Muscle layer of duodenum (tissue), 2 donors: Measurements from ENCODE around the gene PNKP.

Experiments
- H3K27ac ChIP-seq: one replicate; pipeline ENCODE4 v1.7.0; 2013; ENCODE audit warnings: mild to moderate bottlenecking, low read length
- H3K27me3 ChIP-seq: one replicate; pipeline ENCODE4 v1.7.0; 2013; ENCODE audit warnings: low read depth, mild to moderate bottlenecking, control low read depth, low read length
- H3K36me3 ChIP-seq, 2 donors: one replicate each; pipeline ENCODE4 v1.7.0; 2013; ENCODE audit warnings: low read length in 2 of 2, control low read depth in 1 of 2, mild to moderate bottlenecking in 1 of 2; ENCODE audit not compliant: insufficient read depth in 2 of 2, control insufficient read depth in 1 of 2
- H3K4me1 ChIP-seq, 2 donors: one replicate each; pipeline ENCODE4 v1.7.0; 2013; ENCODE audit warnings: low read length in 2 of 2, mild to moderate bottlenecking in 2 of 2, control low read depth in 1 of 2, moderate library complexity in 1 of 2; ENCODE audit not compliant: insufficient read depth in 2 of 2, control insufficient read depth in 1 of 2
- H3K4me3 ChIP-seq, 2 donors: one replicate each; pipeline ENCODE4 v1.7.0; 2013; ENCODE audit warnings: low read length in 2 of 2, low read depth in 1 of 2, mild to moderate bottlenecking in 1 of 2
- H3K9me3 ChIP-seq, 2 donors: one replicate each; pipeline ENCODE4 v1.7.0; 2013; ENCODE audit warnings: low read length in 2 of 2, control low read depth in 1 of 2, mild to moderate bottlenecking in 1 of 2; ENCODE audit not compliant: control insufficient read depth in 1 of 2
- donor health status: healthy.

Gene PNKP

DNA sequence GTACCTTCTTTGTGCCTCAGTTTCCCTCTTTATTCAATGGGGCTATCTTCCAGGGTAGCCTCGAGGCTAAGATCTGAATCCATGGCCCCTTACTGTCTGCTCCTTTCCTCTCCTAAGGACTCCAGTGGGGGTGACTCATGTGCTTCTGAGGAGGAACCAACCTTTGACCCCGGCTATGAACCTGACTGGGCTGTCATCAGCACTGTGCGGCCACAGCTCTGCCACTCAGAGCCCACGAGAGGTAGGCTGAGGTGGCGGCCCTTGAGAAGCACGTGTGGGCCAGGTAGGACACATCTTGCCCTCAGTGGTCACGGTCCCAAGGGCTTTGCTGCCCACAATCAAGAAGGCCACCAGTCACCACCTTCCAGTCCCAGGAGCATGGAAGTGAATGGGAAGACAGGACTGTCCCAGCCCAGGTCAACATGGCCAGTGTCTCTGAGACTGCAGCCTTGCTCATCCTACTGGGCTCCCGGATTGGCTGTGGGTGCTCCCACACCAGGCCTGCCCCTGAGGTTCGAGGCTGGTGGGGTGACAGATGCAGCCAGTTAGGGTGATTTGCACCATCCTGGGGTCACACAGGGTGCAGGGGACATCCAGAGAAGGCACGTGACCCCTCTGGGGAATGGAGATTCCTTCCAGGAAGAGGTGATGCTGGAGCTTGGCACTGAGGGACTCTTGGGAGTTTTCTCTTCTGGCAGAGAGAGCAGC lies 12.9 kb upstream of the PNKP start:
- no peaks in the 10 kb centered on the region for H3K27me3 ChIP-seq
- peaks cover 48 to 74% of the 10 kb centered on the region in 2 donors for H3K36me3 ChIP-seq
- H3K4me3 ChIP-seq: no peak overlapping the region
- H3K27ac ChIP-seq: no peak overlapping the region
- peaks cover 10 to 19% of the 10 kb centered on the region in 2 donors for H3K4me1 ChIP-seq
- no peaks in the 10 kb centered on the region for H3K9me3 ChIP-seq

DNA sequence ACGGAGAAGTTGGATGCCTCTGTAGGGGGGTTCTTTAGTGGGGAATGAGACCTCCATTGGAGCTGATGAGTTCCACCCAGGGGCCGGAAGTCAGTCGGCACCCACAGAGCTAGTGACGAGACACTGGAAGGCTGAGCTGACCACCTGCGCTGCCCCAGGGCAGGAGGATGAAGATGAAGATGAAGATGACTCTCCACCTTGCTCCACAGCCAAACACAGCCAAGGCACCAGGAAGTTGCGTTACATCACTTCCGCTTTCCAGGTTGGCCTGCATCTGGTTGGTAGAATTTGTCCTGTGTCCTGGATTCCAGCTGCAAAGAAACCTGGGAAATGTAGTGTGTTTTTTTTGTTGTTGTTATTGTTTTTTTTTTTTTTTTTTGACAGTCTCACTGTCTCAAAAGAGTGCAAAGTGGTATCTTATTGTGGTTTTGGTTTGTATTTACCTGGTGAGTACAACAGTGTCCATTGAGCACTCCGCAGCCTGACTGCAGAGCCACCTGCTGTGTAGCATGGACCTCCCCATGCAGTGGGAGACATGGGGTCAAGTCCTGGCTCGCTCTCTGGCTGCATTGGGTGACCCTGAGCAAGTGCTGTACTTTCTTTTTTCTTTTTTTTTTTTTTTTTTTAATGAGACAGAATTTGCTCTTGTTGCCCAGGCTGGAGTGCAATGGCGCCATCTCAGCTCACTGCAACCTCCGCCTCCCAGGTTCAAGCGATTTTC lies 12.0 kb upstream of the PNKP start:
- H3K9me3 ChIP-seq: no peaks in the 10 kb centered on the region
- no peak overlapping the region for H3K27ac ChIP-seq

DNA sequence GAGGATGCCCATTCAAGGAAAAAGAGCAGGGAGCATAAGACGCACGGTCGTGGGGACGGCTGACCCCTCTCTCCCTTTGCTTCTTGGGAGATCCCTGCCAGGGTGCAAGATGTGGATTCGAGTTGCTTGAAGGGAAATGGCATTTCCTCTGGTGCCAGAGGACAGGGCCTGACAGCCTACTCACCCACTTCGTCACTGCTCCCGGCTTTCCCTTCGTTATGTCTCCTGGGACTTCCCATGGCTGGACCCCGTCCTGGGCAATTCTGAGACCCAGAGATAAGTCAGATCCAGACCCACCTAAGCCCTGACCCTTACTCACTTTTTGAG lies 11.3 kb upstream of the PNKP start:
- H3K36me3 ChIP-seq: peaks cover 40 to 60% of the 10 kb centered on the region in 2 donors
- no peaks in the 10 kb centered on the region for H3K9me3 ChIP-seq
- peak overlapping the region; percentile 99 for H3K27ac ChIP-seq
- no peaks in the 10 kb centered on the region for H3K27me3 ChIP-seq
- peaks cover 10 to 29% of the 10 kb centered on the region in 2 donors for H3K4me1 ChIP-seq
- H3K4me3 ChIP-seq: peak overlapping the region; percentile 92 to 93

More for the DNA sequence above, 12.0 kb upstream of the PNKP start:
- no peaks in the 10 kb centered on the region for H3K27me3 ChIP-seq
- peaks cover 10 to 28% of the 10 kb centered on the region in 2 donors for H3K4me1 ChIP-seq
- peaks cover 41 to 67% of the 10 kb centered on the region in 2 donors for H3K36me3 ChIP-seq
- no peak overlapping the region for H3K4me3 ChIP-seq

DNA sequence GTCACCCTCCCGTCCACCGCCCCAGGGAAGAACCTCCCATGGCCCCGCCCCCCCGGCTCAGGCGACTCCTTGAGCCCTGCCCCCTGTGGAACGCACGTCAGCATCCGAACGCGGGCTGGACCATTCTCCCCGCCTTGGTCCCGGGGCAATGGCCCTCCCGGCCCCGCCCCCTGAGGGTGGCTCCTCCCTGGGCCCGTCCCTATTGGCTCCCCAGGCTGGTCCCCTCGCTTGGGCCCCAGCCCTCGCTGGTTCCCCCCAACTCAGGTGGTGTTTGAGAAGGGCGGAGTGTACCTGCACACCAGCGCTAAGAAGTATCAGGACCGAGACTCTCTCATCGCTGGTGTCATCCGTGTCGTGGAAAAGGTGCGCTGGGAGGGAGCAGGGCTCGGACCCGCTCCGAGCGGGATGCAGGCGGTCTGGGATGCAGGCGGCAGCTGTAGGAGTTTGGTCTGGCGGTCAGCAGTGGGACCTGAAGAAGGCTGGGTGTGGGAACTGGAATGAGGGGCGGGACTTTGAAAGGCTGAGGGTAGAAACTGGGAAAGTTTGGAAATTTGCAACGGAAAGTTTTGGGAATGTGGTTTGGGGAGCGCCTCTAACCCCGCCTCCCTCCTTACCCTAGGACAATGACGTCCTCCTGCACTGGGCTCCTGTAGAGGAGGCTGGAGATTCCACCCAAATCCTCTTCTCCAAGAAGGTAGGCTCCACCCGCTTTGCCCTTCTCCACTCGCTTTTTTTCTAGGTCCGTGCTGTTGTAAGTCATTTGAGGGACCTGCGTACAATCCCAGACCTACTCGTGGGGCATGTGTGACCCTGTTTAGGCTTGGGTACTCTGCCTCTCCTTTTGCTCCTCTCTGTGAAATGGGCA lies 10.7 kb upstream of the PNKP start:
- H3K4me1 ChIP-seq: peaks cover 10 to 29% of the 10 kb centered on the region in 2 donors
- no peaks in the 10 kb centered on the region for H3K27me3 ChIP-seq
- peak overlapping the region; percentile 99 for H3K27ac ChIP-seq
- H3K4me3 ChIP-seq: peak overlapping the region; percentile 92 to 93
- no peaks in the 10 kb centered on the region for H3K9me3 ChIP-seq
- H3K36me3 ChIP-seq: peaks cover 34 to 54% of the 10 kb centered on the region in 2 donors

DNA sequence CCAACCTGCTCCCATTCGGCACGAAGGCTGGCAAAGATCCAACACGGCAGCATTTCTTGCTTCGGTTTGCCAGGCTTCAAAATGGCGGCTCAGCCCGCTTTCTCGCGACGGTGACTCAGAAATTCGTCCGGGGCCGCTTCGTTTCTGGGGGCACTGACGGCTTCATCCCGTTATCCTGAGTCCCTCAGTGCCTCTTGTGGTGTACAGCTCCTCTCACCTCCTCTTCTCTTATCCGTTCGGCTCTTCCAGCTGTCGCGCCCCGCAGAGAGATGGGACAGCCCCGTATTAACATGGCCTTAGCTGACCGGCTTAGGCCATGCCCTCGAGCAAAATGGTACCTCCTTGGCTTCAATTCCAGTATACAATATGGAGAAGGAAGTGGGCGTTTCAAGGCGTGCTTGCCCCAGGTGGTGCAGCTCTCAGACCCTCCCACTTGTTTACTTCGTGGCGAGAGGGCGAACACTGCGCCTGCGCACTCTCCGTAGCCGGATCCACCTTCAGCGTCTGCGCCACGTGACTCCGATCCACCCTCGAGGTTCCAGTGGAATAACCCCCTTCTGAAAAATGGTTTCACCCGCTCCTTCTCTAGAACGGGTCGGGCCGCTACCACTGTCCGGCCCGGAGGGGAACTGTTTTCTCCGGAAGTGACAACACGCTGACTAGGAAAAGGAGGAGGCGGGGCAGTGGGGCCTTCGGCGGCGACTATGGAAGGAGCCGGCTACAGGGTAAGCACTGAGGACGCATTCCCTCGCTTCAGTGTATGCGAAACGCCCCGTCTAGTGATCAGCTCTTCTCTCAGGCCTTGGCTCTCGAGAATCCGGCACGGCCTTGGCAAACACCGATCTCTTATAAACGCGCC lies 9.9 kb upstream of the PNKP start, which contains the start of the genes AKT1S1 and TBC1D17:
AKT1S1 (minus strand) TSS at position 336 of the 859 bp plus-strand sequence. CDS start 4,060 bp downstream, outside the sequence.
TBC1D17 (plus strand) TSS at position 683 of the 859 bp plus-strand sequence; CDS start at position 705, 22 bp downstream.
- no peaks in the 10 kb centered on the region for H3K9me3 ChIP-seq
- no peaks in the 10 kb centered on the region for H3K27me3 ChIP-seq
- peaks cover 10 to 29% of the 10 kb centered on the region in 2 donors for H3K4me1 ChIP-seq
- H3K27ac ChIP-seq: peak within 1 kb of the TSS; percentile 99
- peaks cover 26 to 46% of the 10 kb centered on the region in 2 donors for H3K36me3 ChIP-seq
- peak within 1 kb of the TSS; percentile 92 to 93 for H3K4me3 ChIP-seq

DNA sequence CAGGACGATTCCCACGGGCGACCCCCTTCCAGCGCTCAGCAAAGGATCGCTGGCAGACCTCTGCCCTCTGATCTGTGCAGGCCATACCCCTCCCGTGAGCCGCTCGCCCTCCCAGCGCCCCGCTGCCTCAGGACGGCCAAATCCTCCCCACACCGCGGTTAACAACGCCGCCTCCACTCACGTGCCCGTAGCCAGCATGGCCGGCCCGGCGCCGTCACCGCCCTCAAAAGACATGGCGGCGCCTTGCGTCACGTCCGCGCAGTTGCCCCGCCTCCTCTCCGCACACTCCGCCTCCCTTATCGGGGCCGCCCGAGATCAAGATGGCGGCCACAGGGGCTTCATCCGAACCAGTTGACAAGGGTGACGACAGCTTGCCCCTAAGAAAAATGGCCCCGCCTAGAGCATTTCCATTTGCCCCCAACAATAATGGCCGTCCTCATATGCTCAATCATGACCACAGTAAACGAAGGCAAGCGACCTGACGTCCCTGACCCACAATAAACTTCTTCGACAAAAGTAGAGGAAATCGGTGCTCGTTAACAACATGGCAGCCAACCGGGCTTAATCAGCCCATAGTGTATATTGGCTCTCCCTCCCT lies 9.1 kb upstream of the PNKP start:
- Histone ChIP-seq H3K9me3 (no peaks in the 10 kb centered on the region), H3K27me3 (no peaks in the 10 kb centered on the region), H3K4me3 (peak overlapping the region; percentile 92 to 93), H3K27ac (peak overlapping the region; percentile 99), H3K4me1 (peaks cover 10 to 29% of the 10 kb centered on the region in 2 donors), H3K36me3 (peaks cover 19 to 38% of the 10 kb centered on the region in 2 donors)

DNA sequence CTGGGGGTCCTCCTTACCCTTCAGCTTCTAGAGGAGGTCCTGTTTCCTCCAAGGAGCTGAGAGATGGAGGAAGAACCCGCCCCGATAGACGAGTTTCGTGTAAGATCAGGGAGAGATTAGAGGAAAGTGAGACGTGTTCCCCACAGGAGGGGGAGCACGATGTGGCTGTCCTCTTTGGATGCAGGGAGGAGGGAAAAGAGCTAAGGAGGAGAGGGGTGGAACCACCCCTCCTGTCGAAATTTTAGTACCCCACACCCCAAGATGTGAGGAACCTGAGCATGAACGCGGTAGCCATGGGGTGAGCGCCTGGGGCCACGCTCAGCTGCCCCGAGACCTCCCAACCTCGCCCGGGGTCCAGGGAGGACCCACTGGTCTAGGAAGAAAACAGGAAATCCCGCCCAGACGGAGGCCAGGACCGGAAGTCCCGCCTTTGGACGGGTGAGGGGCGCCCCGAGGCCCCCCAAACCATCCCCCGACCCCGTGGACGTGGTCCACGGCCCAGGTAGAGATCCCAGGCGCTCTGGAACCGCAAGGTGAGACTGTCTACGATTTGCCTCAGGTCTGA lies 8.6 kb upstream of the PNKP start:
- H3K4me3 ChIP-seq: peak overlapping the region; percentile 92 to 93
- peaks cover 10 to 30% of the 10 kb centered on the region in 2 donors for H3K4me1 ChIP-seq
- peaks cover 13 to 33% of the 10 kb centered on the region in 2 donors for H3K36me3 ChIP-seq
- H3K27ac ChIP-seq: peak overlapping the region; percentile 99
- H3K9me3 ChIP-seq: no peaks in the 10 kb centered on the region
- H3K27me3 ChIP-seq: no peaks in the 10 kb centered on the region

DNA sequence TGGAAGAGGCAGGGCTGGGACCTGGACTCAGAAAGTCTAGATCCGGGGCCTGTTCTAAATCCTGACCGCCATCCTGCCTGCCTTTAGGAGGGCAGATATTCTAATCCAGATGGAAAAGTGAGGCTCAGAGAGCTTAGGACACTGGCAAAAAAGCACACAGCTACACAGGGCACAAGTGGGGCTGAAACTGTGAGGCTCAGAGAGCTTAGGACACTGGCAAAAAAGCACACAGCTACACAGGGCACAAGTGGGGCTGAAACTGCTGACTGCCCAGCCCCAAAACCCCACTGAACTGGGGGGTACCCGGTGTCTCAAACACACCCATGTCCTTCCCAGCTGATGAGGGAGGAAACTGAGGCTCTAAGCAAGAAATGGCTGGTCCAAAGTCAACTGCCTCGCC lies 7.8 kb upstream of the PNKP start:
- Histone ChIP-seq H3K4me3 (peak overlapping the region; percentile 92 to 93), H3K27me3 (no peaks in the 10 kb centered on the region), H3K4me1 (peaks cover 14 to 37% of the 10 kb centered on the region in 2 donors), H3K27ac (no peak overlapping the region), H3K36me3 (peaks cover 6 to 25% of the 10 kb centered on the region in 2 donors), H3K9me3 (no peaks in the 10 kb centered on the region)

DNA sequence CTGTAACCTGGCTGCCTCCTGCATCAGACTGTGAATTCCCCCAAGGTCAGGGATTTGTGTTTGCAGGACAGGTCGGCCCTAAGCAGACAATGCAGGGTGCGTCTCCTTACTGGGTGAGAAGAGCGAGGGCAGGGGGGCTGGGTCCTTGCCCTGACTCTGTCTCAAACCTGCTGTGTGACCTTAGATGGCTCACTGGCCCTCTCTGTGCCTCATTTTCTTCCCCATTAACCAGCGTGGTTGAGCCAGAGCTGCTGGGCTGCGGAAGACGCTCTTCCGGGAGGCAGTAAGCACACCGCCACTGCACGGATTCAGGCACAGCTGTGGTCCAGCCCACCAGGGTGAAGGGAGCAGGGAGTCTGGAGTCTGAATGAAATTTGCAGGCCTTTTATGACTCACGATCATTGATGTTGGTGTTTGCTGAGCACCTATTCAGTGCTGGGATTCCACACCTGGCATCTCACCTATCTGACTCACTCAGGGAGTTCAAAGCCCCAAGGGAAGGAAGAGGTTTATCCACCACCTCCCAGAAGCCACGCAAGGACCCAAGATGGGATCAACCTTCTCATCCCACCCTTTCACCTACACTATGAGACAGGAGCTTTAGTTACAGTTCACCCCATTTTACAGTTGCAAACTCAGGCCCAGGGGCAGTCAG lies 7.3 kb upstream of the PNKP start:
- Histone ChIP-seq H3K9me3 (no peaks in the 10 kb centered on the region), H3K4me3 (no peak overlapping the region), H3K27ac (no peak overlapping the region), H3K4me1 (peaks cover 16 to 41% of the 10 kb centered on the region in 2 donors), H3K36me3 (peaks cover 5 to 21% of the 10 kb centered on the region in 2 donors), H3K27me3 (no peaks in the 10 kb centered on the region)
